ENCODE results near the gene MBD2. TPM values are rescaled to one million over a fixed set of nuclear protein-coding genes. Genes with fewer than 3 reads are reported as not detected.

The MBD2 gene
- total RNA-seq, 3 donors from 2014 or later (not counting 1 experiment from before 2014, with no cell fraction given), result 74.8 to 107 (median 92.3) TPM

DNA sequence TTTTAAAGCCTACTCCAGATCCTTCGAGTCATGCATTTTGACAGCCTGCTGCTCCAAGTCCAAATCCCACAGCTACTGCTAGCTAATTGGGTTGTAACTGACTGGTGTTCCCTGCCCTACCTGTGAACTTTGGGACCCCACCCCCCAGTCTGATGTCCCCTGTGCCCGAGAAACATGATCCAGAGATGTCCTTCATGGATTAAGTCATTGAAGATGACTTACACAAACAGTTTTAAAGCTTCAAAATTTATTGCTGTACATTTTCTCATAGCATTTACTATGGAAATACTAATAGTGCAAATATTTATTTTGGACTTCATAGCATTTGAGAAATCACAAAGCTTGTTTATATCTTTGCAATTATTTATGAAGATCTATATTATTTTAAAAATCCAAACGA, 73.1 kb downstream of the MBD2 start:
- Histone ChIP-seq H3K36me3 (ENCODE audit: control insufficient read depth, insufficient read depth, low read length) (peaks cover 27% of the 10 kb centered on the region), H3K4me3 (ENCODE audit: low read length) (no peak overlapping the region), H3K27ac (ENCODE audit: low read length) (no peak overlapping the region), H3K9me3 (ENCODE audit: control insufficient read depth, insufficient read depth, low read length) (no peaks in the 10 kb centered on the region), H3K4me1 (ENCODE audit: control insufficient read depth, insufficient read depth, low read length) (no peaks in the 10 kb centered on the region), H3K27me3 (ENCODE audit: control insufficient read depth, insufficient read depth, low read length) (no peaks in the 10 kb centered on the region)
- no peaks in the 10 kb centered on the region for H3K9me3 Mint-ChIP-seq
- H3K4me1 Mint-ChIP-seq, result peaks cover 6 to 16% of the 10 kb centered on the region in 2 donors
- intact Hi-C loops (cut with micrococcal nuclease), result no loop called here
- TF ChIP-seq, protein P1, sequence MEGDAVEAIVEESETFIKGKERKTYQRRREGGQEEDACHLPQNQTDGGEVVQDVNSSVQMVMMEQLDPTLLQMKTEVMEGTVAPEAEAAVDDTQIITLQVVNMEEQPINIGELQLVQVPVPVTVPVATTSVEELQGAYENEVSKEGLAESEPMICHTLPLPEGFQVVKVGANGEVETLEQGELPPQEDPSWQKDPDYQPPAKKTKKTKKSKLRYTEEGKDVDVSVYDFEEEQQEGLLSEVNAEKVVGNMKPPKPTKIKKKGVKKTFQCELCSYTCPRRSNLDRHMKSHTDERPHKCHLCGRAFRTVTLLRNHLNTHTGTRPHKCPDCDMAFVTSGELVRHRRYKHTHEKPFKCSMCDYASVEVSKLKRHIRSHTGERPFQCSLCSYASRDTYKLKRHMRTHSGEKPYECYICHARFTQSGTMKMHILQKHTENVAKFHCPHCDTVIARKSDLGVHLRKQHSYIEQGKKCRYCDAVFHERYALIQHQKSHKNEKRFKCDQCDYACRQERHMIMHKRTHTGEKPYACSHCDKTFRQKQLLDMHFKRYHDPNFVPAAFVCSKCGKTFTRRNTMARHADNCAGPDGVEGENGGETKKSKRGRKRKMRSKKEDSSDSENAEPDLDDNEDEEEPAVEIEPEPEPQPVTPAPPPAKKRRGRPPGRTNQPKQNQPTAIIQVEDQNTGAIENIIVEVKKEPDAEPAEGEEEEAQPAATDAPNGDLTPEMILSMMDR (IDR thresholded peaks at IDR 0.05), result no peak
- WGBS (ENCODE audit: insufficient coverage), result 95% methylated on average over 3 of the region's 3 CpGs
- ATAC-seq (no peak), DNase-seq (no peak)
- H3K4me3 Mint-ChIP-seq, result no peak overlapping the region
- H3K27me3 Mint-ChIP-seq (ENCODE audit: low read depth in 2 of 2), result no peaks in the 10 kb centered on the region
- H3K27ac Mint-ChIP-seq, result no peak overlapping the region
- peaks cover 11% of the 10 kb centered on the region for H3K36me3 Mint-ChIP-seq

DNA sequence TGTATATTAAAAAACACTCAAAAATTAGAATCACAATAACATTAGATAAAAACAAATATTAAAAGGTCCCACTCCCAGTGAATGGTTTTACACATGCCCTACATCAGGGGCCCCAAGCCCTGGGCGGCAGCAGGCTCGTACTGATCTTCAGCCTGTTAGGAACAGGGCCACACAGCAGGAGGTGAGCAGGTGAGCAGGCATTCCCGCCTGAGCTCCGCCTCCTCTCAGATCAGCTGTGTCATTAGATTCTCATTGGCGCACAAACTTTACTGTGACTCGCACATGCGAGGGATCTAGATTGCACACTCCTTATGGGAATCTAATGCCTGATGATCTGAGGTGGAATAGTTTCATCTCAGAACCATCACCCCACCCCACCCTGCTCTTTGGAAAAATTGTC, 74.2 kb downstream of the MBD2 start:
- DNase-seq, result no peak
- Mint-ChIP-seq H3K27me3 (ENCODE audit: low read depth in 2 of 2) (no peaks in the 10 kb centered on the region), H3K9me3 (no peaks in the 10 kb centered on the region), H3K4me1 (peaks cover 6 to 16% of the 10 kb centered on the region in 2 donors), H3K4me3 (no peak overlapping the region), H3K27ac (no peak overlapping the region), H3K36me3 (no peaks in the 10 kb centered on the region)
- 97% methylated on average over 7 of the region's 7 CpGs for WGBS (ENCODE audit: insufficient coverage)
- intact Hi-C loops (cut with micrococcal nuclease), result no loop called here
- Histone ChIP-seq H3K9me3 (ENCODE audit: control insufficient read depth, insufficient read depth, low read length) (no peaks in the 10 kb centered on the region), H3K4me3 (ENCODE audit: low read length) (no peak overlapping the region), H3K27ac (ENCODE audit: low read length) (no peak overlapping the region), H3K36me3 (ENCODE audit: control insufficient read depth, insufficient read depth, low read length) (peaks cover 21% of the 10 kb centered on the region), H3K27me3 (ENCODE audit: control insufficient read depth, insufficient read depth, low read length) (no peaks in the 10 kb centered on the region), H3K4me1 (ENCODE audit: control insufficient read depth, insufficient read depth, low read length) (no peaks in the 10 kb centered on the region)
- TF ChIP-seq, protein P1 (IDR thresholded peaks at IDR 0.05), result no peak
- no peak for ATAC-seq

DNA sequence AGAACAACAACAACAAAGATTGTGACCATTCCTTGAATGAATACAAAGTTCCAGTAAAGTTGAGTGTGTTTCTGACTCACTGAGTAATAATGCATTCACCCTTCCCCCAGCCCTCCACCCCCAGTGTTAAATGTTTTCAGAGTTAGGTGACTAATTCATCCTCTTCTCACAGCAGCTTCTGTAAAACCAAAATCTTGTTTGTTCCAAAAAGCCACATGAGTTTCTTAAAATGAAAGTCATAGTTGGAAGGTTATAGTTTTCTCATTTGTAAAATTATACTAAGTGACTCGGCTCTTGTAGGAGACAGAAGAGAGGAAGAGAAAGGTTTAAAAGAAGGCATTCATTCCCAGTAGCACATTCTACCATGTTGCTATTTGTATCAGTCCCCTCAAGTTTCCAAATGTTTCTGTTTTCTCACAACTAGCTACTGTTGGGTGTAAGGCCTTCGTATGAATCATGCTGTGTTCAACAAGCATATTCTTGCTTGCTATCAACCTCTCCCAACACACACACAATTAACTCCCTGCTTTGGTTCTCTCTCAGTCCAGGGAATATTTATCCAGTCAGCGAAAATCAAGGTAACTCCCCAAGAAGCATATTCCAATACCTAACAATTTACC, 75.3 kb downstream of the MBD2 start:
- WGBS (ENCODE audit: insufficient coverage), result 76% methylated on average over 1 of the region's 3 CpGs
- H3K4me3 Mint-ChIP-seq, result no peak overlapping the region
- H3K27me3 Mint-ChIP-seq (ENCODE audit: low read depth in 2 of 2), result no peaks in the 10 kb centered on the region
- no peaks in the 10 kb centered on the region for H3K27me3 ChIP-seq (ENCODE audit: control insufficient read depth, insufficient read depth, low read length)
- H3K27ac Mint-ChIP-seq, result peak overlapping the region in 1 of 2 donors; percentile 14
- H3K9me3 Mint-ChIP-seq, result no peaks in the 10 kb centered on the region
- intact Hi-C loops (cut with micrococcal nuclease), result no loop called here
- ATAC-seq, result no peak
- TF ChIP-seq, protein P1 (IDR thresholded peaks at IDR 0.05), result no peak
- H3K4me1 ChIP-seq (ENCODE audit: control insufficient read depth, insufficient read depth, low read length), result no peaks in the 10 kb centered on the region
- peaks cover 10% of the 10 kb centered on the region for H3K36me3 ChIP-seq (ENCODE audit: control insufficient read depth, insufficient read depth, low read length)
- no peak overlapping the region for H3K27ac ChIP-seq (ENCODE audit: low read length)
- DNase-seq, result no peak
- H3K9me3 ChIP-seq (ENCODE audit: control insufficient read depth, insufficient read depth, low read length), result no peaks in the 10 kb centered on the region
- H3K36me3 Mint-ChIP-seq, result no peaks in the 10 kb centered on the region
- no peak overlapping the region for H3K4me3 ChIP-seq (ENCODE audit: low read length)
- peaks cover 6 to 16% of the 10 kb centered on the region in 2 donors for H3K4me1 Mint-ChIP-seq

DNA sequence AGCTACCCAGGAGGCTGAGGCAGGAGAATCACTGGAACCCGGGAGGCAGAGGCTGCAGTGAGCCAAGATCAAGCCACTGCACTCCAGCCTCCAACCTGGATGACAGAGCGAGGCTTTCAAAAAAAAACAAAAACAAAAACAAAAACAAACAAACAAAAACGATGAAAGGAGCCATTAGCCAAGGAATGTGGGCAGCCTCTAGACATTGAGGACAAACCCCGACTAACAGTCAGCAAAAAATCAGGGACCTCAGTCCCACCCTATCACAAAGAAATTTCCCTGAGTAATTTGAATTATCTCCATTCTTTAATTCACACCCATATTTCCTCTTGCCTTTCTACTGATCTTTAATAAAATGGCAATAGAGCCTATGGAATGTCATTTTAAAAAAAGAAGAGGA, 75.8 kb downstream of the MBD2 start:
- intact Hi-C loops (cut with micrococcal nuclease), result no loop called here
- DNase-seq (no peak), ATAC-seq (no peak)
- peaks cover 9% of the 10 kb centered on the region for H3K36me3 ChIP-seq (ENCODE audit: control insufficient read depth, insufficient read depth, low read length)
- no peak overlapping the region for H3K4me3 ChIP-seq (ENCODE audit: low read length)
- no peaks in the 10 kb centered on the region for H3K27me3 Mint-ChIP-seq (ENCODE audit: low read depth in 2 of 2)
- WGBS (ENCODE audit: insufficient coverage), result 85% methylated on average over 4 of the region's 4 CpGs
- no peaks in the 10 kb centered on the region for H3K36me3 Mint-ChIP-seq
- H3K27ac Mint-ChIP-seq, result no peak overlapping the region
- H3K27me3 ChIP-seq (ENCODE audit: control insufficient read depth, insufficient read depth, low read length), result no peaks in the 10 kb centered on the region
- no peaks in the 10 kb centered on the region for H3K9me3 ChIP-seq (ENCODE audit: control insufficient read depth, insufficient read depth, low read length)
- peaks cover 0 to under 1% of the 10 kb centered on the region in 2 donors for H3K9me3 Mint-ChIP-seq
- TF ChIP-seq, protein P1 (IDR thresholded peaks at IDR 0.05), result no peak
- no peak overlapping the region for H3K4me3 Mint-ChIP-seq
- no peak overlapping the region for H3K27ac ChIP-seq (ENCODE audit: low read length)
- no peaks in the 10 kb centered on the region for H3K4me1 ChIP-seq (ENCODE audit: control insufficient read depth, insufficient read depth, low read length)
- peaks cover 6 to 16% of the 10 kb centered on the region in 2 donors for H3K4me1 Mint-ChIP-seq

Measured in natural killer cell (primary cell).